Measurements from ENCODE around the gene TPP2.

The TPP2 gene

DNA sequence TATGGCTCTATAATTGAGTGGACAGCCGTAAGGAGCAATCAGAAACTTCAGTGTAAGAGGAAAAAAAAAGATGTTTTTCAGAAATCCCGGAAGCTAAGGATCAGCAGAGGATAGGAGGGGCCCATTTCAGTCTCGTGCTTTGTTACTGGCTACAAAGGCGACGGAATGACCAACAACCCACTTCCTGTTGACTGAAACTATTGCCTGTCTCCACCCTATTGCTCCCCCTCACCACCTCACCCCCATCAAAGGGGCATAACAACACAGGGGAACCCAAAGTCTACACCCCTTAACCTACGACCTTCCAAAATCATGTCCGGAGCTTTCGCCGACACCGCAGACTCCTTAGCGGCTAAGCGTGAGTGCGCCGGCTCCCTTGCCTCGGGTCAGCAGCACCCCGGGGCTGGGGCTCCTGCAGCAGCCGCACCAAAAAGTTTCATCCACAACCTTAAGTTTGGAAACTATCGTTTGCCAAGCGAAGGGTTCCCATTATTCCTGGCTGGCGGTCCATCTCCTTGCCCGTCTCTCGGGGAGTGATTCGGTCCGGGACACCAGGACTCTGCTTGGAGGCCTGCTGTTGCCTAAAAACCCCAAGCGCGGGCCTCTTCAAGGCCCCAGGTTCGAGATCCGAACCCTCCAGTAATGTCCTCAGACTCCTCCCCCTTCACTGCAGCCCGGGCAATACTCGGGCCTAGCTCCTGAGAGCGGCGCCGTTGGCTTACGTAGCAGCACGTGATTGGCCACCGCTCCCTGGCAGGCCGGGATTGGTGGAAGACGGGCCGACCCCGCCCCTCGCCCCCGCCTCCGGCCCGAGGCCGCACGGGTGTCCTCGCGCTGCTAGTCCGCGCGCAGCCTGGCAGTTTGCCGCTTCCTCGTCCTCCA, at the start of gene TPP2:
Gene TPP2, plus strand, starts transcription at position 840 of the 882 bp plus-strand sequence. CDS start 53 bp downstream, outside the sequence.
- peak; percentile 98 for DNase-seq (ENCODE audit: low spot score)

DNA sequence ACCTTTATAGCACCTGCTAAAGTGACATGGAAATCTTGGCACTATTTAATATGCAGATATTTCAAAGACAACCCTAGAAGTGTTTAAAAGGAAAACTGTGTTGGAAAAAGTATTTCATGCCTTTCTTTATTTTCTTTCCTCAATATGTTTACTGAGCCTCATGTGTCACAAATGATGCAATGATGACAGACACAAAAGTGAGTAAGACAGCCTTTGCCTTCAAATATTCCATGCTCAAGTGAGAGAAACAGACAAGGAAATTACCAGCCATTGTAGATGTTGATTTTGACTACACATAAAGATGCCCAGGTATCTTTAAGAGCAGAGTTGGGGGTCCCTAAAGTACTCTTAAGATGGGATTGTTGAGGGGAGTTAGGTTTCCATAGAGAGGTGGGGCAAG, 48.0 kb upstream of the TPP2 start:
- DNase-seq (ENCODE audit: low spot score): no peak

DNA sequence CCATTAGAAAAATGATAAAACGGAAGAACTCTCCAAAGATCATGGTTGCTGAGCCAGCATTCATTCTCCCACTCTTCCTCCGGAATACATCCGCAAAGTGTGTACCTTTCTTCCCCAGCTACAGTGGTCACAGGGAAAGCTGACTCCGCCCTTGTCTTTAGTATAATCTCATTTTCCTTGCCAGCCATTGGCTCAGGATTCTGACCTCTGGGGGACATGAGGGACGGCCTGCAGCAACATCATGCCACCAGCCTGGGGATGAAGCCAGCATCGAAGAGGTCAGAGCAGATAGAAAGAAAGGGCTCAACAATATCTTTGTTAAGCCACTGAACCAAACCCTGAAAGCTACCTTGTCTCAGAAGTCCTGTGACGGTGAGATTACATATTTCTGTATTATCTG, 46.3 kb upstream of the TPP2 start:
- no peak for DNase-seq (ENCODE audit: low spot score)

DNA sequence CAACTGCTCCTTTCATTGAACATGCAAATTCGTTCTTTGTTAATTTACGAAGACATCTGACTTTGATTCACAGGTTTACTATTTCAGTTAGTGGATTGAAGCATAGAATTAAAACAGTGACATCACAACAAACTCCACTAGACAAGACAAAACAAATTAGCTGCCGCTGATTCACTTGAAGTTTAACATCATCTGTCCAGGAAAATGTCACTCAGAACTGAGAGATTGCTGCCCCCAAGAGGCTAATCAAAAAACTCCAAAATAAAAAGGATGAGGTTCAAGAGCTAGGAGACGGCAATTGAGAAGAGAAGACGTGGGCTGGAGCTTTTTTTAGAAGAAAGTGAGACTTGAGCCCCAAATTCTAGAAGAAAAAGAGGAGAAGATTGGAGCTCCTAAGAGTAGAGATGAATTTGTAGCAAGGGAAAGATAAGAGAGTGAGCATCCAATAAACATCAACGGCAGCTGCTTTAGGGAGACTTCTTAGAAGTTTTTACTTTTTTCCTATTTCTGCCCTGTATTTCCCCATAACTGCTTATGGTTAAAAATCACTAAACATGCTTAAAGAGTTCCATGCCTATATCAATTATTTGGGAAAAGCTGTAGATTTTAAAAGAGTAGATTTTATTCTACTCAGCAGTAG, 40.8 kb upstream of the TPP2 start:
- DNase-seq (ENCODE audit: low spot score): peak; percentile 26

DNA sequence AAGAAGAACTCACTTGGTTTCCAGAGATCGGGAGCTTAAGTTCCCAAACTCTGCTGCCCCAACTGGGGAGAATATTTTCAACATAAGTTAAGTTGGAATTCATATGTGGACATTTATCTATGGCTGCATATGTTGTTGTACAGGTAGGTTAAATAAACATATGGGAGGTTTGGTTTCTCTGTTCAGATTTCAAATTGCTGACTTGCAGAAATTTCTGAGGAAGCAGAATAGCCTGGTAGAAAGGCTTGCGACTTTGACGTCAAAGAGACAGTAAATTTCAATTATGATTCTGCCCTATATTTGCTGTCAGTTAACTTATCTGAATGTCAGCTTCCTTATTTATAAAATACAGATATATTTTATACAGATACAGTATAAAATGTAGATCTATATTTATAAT, 40.0 kb upstream of the TPP2 start:
- DNase-seq (ENCODE audit: low spot score): no peak

DNA sequence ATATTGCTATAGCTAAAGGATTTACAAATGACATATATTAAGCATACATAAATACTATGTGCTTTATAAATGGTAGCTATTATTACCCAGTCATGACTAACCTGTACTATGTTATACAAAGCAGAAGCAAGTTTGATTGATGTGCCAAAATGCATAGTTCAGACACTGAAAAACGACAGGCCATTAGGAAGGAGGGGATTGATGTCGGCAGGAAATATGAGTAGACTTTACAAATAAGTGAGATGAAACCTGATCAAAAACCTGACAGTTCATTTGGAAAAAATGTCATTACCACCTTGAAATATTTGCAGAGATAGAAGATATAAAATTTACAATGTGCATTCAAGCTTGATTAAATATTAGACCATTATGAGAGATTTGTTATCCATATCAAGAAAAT, 38.8 kb upstream of the TPP2 start:
- DNase-seq (ENCODE audit: low spot score): no peak

DNA sequence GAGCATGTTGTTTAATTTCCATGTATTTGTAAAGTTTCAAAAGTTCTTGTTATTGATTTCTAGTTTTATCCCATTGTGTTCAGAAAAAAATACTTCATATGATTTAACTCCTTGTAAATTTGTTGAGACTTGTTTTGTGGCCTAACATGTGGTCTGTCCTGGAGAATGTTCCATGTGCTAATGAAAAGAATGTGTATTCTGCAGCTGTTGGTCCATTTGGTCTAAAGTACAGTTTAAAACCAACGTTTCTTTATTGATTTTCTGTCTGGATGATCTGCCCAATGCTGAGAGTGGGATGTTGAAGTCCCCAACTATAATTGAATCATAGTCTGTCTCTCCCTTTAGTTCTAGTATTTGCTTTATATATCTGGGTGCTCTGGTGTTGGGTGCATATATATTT, 34.9 kb upstream of the TPP2 start:
- DNase-seq (ENCODE audit: low spot score): no peak

DNA sequence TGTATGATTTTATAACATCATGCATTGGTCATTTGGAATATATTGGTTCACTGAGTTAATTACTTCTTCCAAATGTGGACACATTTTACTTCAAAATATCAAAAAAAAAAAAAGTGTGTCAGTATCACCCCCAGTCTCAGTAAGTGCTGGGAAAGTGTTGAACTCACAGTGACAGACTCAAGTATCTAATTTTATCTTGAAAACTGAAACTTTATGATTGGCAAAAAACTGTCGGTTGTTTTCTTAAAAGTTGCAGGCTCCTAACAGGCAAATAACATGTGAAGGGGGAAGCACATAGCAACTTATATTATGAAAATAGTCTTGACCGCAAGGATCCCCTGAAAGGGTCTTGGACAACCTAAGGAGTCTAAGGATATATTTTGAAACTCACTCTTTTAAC, 33.5 kb upstream of the TPP2 start:
- DNase-seq (ENCODE audit: low spot score): no peak

DNA sequence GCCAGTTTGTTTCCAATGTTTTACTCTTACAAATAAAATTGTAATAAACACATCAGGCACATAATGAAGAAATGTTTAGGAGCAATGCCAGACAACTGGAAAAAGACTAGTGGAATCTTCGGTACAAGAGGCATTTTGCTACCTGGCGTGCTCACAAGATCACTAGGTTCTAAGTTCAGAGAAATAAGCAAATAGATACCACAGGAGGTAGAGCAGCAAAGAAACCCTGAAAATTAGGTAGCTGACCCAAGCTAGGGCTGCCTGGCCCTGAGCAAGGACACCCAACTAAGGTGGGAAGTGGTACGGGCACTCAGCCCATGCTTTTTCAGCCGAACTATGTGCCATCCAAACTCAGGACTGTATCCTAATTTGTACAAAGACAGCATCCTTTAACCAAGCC, 32.2 kb upstream of the TPP2 start:
- no peak for DNase-seq (ENCODE audit: low spot score)

DNA sequence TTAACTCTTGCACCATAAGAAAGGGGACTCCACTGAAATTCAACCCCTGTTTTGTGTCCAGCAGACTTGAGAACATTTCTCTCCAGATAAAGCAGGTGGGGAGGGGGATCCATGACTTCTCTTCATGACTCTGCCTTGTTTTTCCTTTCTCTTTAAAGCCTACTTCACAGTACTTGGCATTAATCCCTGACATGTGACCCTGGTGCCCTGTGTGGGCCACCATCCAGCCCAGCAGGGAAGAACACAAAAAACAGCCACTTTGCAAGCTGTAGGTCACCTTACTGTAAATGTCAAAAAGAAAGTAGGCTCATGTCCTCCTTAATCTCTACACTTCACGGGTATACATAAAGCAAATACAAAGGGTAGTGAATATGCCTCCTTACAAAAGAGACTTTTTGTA, 30.3 kb upstream of the TPP2 start:
- DNase-seq (ENCODE audit: low spot score): no peak

DNA sequence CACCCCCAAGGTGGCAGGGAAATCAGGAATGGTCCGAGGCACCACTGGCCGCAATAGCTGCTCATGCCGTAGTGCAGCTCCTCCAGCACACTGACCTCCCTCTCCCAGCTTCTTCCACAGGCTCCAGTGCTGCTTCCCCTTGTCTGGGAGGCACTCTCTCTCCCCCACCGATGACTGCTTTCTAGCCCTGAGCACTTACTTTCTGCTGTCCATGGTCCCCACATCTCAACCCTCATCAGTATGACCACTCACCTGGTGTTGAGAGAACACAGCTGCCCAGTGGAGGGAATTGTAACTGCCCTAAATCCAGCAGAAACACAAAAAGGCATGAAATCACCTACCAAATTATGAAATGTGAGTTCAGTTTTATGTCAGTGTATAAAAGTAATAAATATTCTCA, 28.9 kb upstream of the TPP2 start:
- no peak for DNase-seq (ENCODE audit: low spot score)

DNA sequence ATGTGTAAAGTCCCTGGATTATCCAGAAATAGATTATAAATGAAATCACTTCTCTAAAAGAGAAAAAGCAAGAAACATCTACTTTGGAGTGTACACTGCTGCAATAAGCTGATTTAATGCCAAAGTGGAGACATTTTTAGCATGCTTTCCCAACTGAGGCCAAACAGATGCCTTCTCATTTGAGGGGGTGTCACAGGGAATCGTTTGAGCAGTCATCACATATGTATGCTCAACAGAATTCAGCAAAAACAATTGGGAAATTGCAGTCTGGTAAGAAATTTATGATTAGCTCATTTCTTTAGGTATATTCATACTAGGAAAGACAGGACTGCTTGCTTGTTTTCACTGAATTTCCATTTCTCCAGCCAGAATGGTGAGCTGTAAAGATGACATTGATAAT, 27.3 kb upstream of the TPP2 start:
- DNase-seq (ENCODE audit: low spot score): no peak

DNA sequence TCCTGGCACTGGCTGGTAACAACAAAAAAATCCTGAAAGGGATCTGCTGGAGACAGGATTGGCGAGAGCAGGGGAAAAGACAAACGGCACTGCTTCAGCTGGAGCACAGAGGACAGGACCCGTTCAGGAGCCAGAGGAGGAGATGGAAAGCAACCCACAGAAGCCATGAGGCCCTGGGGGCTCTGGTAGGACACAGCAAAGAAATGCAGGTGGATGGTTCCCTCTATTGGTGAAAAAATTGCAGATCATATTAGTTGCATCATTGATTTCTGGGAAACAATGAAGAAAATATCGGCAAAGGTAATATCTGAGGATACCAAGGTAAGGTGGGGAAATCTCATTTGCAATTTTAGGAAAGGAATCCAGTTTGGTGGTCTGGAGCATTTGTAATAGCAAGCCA, 25.7 kb upstream of the TPP2 start:
- DNase-seq (ENCODE audit: low spot score): no peak

DNA sequence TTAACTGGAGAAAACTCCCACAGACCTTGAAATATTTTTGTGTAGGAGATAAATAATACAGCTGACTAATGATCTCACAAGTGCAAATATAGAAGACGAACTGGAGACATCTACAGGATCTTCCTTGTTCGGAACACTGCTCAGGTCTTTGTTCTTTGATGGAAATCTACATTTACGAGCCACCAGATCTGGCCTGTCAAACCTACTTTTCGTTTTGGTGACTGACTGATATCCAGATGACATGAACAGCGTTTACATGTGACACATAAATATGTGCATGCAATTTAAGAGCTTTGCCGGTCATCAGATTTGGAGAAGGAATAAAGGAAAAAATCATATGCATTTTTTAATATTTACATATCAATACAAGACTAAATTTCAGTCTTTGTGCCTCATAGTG, 24.5 kb upstream of the TPP2 start:
- DNase-seq (ENCODE audit: low spot score): no peak

DNA sequence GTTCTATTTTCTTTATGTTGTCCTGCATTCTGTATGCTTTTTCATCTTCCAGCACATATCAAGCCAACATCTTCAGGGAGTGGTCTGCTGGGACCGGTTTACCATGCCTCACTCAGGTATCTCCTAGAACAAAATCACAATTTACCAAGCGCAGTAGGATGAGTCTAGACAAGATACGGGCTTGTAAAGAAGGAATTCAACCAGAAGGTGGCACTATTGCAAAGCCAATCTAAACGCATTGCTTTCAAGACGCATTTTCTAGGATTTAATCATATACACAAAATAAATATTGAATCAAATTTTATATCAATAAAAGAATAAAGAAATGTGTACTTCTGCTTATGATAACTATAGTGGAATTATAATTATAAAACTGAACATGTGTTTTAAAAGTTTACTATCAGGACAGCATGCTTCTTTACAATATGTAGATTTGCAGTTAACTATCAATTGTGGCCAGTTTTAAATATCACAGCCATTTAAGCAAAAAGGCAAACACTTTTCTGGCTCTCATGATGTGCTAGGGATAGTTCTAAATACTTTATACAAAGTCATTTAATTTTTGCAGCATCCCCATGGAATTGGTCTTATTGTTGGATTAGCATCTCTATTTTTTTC, 16.1 kb upstream of the TPP2 start:
- DNase-seq (ENCODE audit: low spot score): peak; percentile 80

DNA sequence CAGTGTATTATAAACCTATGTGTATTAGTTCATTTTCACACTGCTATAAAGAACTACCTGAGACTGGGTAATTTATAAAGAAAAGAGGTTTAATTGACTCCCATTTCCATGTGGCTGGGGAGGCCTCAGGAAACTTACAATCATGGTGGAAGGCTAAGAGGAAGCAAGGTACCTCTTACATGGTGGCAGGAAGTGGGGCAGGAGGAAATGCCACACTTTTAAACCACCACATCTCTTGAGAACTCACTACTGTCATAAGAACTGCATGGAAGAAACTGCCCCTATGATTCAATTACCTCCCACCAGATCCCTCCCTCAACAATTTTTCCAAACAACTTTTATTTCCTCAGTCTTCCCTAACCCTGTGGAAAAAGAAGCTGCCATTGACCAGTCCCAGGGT, 14.5 kb upstream of the TPP2 start:
- DNase-seq (ENCODE audit: low spot score): no peak

DNA sequence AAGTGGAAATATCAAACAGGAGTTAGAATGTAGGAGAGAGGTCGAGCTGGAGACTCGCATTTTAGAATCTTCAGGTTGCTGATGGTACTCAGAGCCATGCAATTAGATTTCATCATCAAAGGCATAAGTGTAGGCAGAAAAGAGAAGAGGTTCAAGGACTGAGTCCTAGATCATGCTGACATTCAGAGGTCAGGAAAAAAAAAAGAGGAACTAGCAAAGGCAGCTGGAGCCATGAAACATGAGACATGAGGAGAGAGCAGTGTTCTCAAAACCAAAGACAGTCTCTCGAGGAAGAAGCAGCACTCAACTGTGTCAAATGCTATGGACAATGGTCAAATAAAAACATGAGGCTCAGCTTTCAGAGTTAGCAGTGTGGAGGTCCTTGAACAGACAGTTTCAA, 12.4 kb upstream of the TPP2 start:
- no peak for DNase-seq (ENCODE audit: low spot score)

DNA sequence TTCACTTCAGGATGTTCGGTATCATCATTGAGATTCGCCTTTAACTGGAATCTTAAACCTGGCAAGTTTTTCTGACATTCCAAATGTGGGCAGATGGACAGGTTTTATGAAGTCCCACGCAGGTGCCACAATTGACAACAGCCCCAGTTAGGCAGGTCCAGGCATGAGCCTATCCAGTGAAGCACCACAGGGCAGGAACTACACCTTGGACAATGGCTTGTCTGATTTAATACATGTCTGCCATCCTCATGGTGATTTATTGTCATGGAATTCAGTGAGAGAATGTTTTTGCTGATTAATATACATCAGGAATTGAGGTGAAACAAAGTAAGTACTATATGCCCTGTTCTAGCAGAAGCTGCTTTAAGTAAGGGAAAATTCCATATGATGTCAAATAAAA, 10.2 kb upstream of the TPP2 start:
- no peak for DNase-seq (ENCODE audit: low spot score)

DNA sequence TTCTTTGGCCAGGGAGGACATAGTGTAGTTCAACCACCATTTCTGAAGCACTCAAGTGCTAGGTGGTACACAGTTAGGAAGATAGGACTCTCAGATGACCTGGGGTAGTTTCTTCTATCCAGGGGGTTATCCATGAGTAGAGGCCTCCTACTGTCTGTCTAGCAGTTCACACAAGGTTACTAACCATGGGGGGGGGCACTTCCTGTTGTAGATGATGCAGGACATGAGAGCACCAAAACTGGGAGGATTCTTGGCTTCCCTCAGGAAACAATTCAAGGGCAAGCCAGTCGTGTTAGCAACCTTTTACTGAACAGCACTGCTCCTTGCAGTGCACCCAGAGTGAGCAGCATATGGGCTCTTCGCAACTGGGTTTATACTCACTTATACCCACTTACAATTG, 8.9 kb upstream of the TPP2 start:
- DNase-seq (ENCODE audit: low spot score): no peak

DNA sequence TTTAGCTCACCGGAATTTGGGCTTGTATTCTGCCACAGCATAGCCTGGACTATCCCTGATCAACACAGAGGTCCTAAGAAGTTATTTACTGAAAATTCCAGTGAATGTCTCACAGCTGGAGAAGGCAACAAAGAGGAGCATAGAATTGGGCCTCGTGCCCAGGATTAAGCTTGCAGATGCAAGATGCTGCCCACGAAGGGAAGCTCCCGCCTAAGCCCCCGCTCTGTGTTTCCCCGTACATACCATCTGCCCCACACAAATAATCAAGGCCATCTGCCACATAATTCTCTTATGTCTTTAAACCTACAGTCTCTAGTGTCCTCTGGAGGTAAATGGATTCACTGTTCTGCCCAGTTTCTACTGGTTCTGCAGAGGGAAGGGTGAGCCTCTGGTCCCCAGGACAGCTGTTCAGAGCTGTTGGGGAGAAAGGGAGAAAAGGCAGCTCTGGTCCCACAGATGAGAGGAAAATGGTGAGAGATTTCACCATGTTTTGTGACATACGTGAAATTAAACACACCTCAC, 7.4 kb upstream of the TPP2 start:
- no peak for DNase-seq (ENCODE audit: low spot score)

DNA sequence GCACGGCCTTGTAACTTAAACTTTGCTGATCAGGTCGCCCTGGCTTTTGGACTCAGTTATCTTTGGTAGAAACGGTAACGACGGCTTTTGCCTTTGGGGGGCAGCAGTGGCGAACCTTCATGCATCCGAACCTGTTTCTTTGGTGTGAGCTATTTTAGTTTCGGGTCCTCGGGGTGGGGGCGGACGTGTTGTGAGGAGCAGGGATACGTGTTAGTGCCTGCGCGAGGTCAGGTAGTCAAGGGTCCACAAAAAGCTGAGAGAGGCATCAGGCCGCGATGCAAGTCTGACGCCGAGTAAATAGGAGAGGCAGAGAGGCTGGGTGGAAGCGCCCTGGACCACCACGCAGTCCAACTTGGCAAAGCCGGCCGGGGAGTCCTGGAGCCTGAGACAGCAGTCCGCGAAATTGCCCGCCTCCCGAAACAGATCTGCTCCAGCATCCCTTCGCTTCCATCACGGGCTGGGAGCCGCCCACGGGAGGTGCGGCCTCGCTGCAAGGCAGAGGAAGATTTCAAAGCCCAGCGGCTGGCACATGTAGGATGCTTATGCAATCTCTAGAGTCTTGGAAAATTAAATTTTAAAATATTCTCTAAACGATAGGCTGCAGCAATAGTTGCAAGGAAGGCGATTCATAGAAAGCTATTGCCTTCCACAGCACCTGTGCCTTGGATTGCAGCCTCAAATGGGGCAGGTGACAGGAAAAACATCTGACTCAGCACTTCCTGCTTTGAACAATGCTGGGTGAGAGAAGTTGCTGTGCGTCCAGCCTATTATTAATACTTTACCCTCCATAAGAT, 4.6 kb upstream of the TPP2 start:
- DNase-seq (ENCODE audit: low spot score): peak; percentile 87

DNA sequence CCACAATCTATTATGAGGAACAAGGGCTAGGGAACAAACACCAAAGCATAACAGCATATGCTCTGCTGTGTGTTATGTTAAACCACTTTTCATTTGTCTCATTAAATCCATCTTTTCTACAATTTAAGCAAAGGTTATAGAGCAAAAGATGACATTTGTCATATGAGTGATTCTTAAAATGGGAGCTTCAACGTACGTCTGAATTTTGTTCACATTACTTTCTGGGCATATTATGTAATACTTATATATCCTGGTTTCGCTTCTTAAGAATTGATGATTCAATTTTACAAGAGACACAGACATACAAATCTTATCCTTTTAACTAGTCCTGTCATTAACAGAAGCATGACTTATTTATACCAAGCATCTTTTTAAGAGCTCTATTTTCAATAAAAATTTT, 3.3 kb upstream of the TPP2 start:
- DNase-seq (ENCODE audit: low spot score): no peak

Data from CD4-positive, alpha-beta T cell treated with Interleukin-2 at 100 ng/mL for 4 hours (primary cell).